ENCODE results near the gene DYNLRB2.

The DYNLRB2 gene

GRCh38 chr16:80540516-80541305 is at the start of gene DYNLRB2:
DYNLRB2 (plus strand) TSS chr16:80540993; CDS start chr16:80541077, 84 bp downstream.
- peak; percentile 94 for DNase-seq (ENCODE audit: low read depth, low spot score)
- TF ChIP-seq CTCF (IDR thresholded peaks at IDR 0.05; ENCODE audit: low read depth, low read length), result no peak
- H3K4me3 ChIP-seq (ENCODE audit: low read depth, low read length), result peak within 1 kb of the TSS; percentile 73
- in situ Hi-C loops (cut with HindIII; ENCODE audit: low sequenced_read_pairs), result no loop called here

GRCh38 chr16:80500116-80500859 is 40.5 kb upstream of the DYNLRB2 start:
- DNase-seq (ENCODE audit: low read depth, low spot score), result no peak
- in situ Hi-C loops (cut with HindIII; ENCODE audit: low sequenced_read_pairs), result no loop called here
- no peak for TF ChIP-seq CTCF (IDR thresholded peaks at IDR 0.05; ENCODE audit: low read depth, low read length)
- H3K4me3 ChIP-seq (ENCODE audit: low read depth, low read length), result no peak overlapping the region

GRCh38 chr16:80500961-80501525 is 39.8 kb upstream of the DYNLRB2 start:
- DNase-seq (ENCODE audit: low read depth, low spot score), result no peak
- no peak overlapping the region for H3K4me3 ChIP-seq (ENCODE audit: low read depth, low read length)
- in situ Hi-C loops (cut with HindIII; ENCODE audit: low sequenced_read_pairs), result no loop called here
- no peak for TF ChIP-seq CTCF (IDR thresholded peaks at IDR 0.05; ENCODE audit: low read depth, low read length)

GRCh38 chr16:80503107-80503506 is 37.7 kb upstream of the DYNLRB2 start:
- DNase-seq (ENCODE audit: low read depth, low spot score), result no peak
- H3K4me3 ChIP-seq (ENCODE audit: low read depth, low read length), result no peak overlapping the region

GRCh38 chr16:80507538-80507937 is 33.3 kb upstream of the DYNLRB2 start:
- H3K4me3 ChIP-seq (ENCODE audit: low read depth, low read length), result no peak overlapping the region
- TF ChIP-seq CTCF (IDR thresholded peaks at IDR 0.05; ENCODE audit: low read depth, low read length), result no peak
- in situ Hi-C loops (cut with HindIII; ENCODE audit: low sequenced_read_pairs), result no loop called here
- DNase-seq (ENCODE audit: low read depth, low spot score), result no peak

More at GRCh38 chr16:80503107-80503506, 37.7 kb upstream of the DYNLRB2 start:
- no peak for TF ChIP-seq CTCF (IDR thresholded peaks at IDR 0.05; ENCODE audit: low read depth, low read length)
- in situ Hi-C loops (cut with HindIII; ENCODE audit: low sequenced_read_pairs), result no loop called here

- no peak for TF ChIP-seq CTCF (IDR thresholded peaks at IDR 0.05; ENCODE audit: low read depth, low read length)
- in situ Hi-C loops (cut with HindIII; ENCODE audit: low sequenced_read_pairs), result no loop called here
- no peak for DNase-seq (ENCODE audit: low read depth, low spot score)
These were observed 30.9 kb upstream of the DYNLRB2 start for GRCh38 chr16:80509872-80510271.

More at GRCh38 chr16:80509872-80510271, 30.9 kb upstream of the DYNLRB2 start:
- H3K4me3 ChIP-seq (ENCODE audit: low read depth, low read length), result no peak overlapping the region

Data from astrocyte of the spinal cord (primary cell).